ENCODE results near the gene CYP19A1. TPM values are rescaled to one million over a fixed set of nuclear protein-coding genes. Genes with fewer than 3 reads are reported as not detected.

The CYP19A1 gene
- total and polyA plus RNA-seq, 4 donors, result 0.03 to 124 (median 0.50) TPM; not detected in 1

- Histone ChIP-seq H3K9ac (ENCODE audit: low read depth in 1 of 2, low read length in 2 of 2) (no peak overlapping the region), H3K4me3 (ENCODE audit: low read depth in 1 of 3, low read length in 3 of 3) (no peak overlapping the region), H3K36me3 (ENCODE audit: control insufficient read depth in 4 of 4, insufficient read depth in 3 of 4, low read depth in 1 of 4, low read length in 3 of 4) (no peaks in the 10 kb centered on the region), H3K27me3 (ENCODE audit: control insufficient read depth in 4 of 4, insufficient read depth in 4 of 4, low read length in 3 of 4) (no peaks in the 10 kb centered on the region), H3K9me3 (ENCODE audit: control insufficient read depth in 4 of 4, low read length in 3 of 4) (no peaks in the 10 kb centered on the region), H3K27ac (ENCODE audit: low read depth in 1 of 2, low read length in 2 of 2) (no peak overlapping the region), H3K4me1 (ENCODE audit: control insufficient read depth in 4 of 4, insufficient read depth in 4 of 4, low read length in 3 of 4) (peaks cover 0 to 4% (median 0%) of the 10 kb centered on the region in 4 donors)
- WGBS, result 92% methylated on average over 12 of the region's 12 CpGs
- no peak for DNase-seq (ENCODE audit: low spot score)
- no peak for TF ChIP-seq CTCF (IDR thresholded peaks at IDR 0.05; ENCODE audit: low read depth, low read length, missing input control)
These were observed 48.1 kb upstream of the CYP19A1 start for GRCh38 chr15:51386486-51386885.

GRCh38 chr15:51386029-51386428, 47.6 kb upstream of the CYP19A1 start:
- Histone ChIP-seq H3K36me3 (ENCODE audit: control insufficient read depth in 4 of 4, insufficient read depth in 3 of 4, low read depth in 1 of 4, low read length in 3 of 4) (no peaks in the 10 kb centered on the region), H3K27me3 (ENCODE audit: control insufficient read depth in 4 of 4, insufficient read depth in 4 of 4, low read length in 3 of 4) (no peaks in the 10 kb centered on the region), H3K27ac (ENCODE audit: low read depth in 1 of 2, low read length in 2 of 2) (no peak overlapping the region), H3K4me3 (ENCODE audit: low read depth in 1 of 3, low read length in 3 of 3) (no peak overlapping the region), H3K9ac (ENCODE audit: low read depth in 1 of 2, low read length in 2 of 2) (no peak overlapping the region), H3K4me1 (ENCODE audit: control insufficient read depth in 4 of 4, insufficient read depth in 4 of 4, low read length in 3 of 4) (peaks cover 0 to 7% (median 0%) of the 10 kb centered on the region in 4 donors), H3K9me3 (ENCODE audit: control insufficient read depth in 4 of 4, low read length in 3 of 4) (no peaks in the 10 kb centered on the region)
- 86% methylated on average over 8 of the region's 8 CpGs for WGBS
- no peak for DNase-seq (ENCODE audit: low spot score)
- TF ChIP-seq HNF4A (conservative IDR thresholded peaks at IDR 0.05) (no peak), CTCF (IDR thresholded peaks at IDR 0.05; ENCODE audit: low read depth, low read length, missing input control) (no peak), FOXA2 (IDR thresholded peaks at IDR 0.05) (no peak), ZBTB33 (IDR thresholded peaks at IDR 0.05) (no peak), RAD21 (IDR thresholded peaks at IDR 0.05) (no peak), TAF1 (conservative IDR thresholded peaks at IDR 0.05) (no peak), NR2F2 (IDR thresholded peaks at IDR 0.05) (no peak), YY1 (IDR thresholded peaks at IDR 0.05) (no peak), ATF3 (IDR thresholded peaks at IDR 0.05) (no peak), HNF4G (IDR thresholded peaks at IDR 0.05) (no peak), GABPA (IDR thresholded peaks at IDR 0.05 in 1 of 2, conservative IDR thresholded peaks at IDR 0.05 in 1 of 2) (no peak), REST (IDR thresholded peaks at IDR 0.05) (no peak), JUND (IDR thresholded peaks at IDR 0.05) (no peak), RXRA (IDR thresholded peaks at IDR 0.05) (no peak), FOXA1 (IDR thresholded peaks at IDR 0.05) (no peak), MAX (IDR thresholded peaks at IDR 0.05) (no peak), EGR1 (IDR thresholded peaks at IDR 0.05; ENCODE audit: low read depth in 2 of 2) (no peak), SP1 (IDR thresholded peaks at IDR 0.05) (no peak)
